Activated naive CD4-positive, alpha-beta T cell treated with anti-CD3 and anti-CD28 coated beads, Interleukin-2, amount 10 ng/mL, durations not matched to agents 7 days and 5 days (primary cell): ENCODE results near the gene GAS6.

ENCODE experiments used
- CTCF ChIA-PET: fragments of 350-600 bp; sonication (Branson Sonifier 250); formaldehyde crosslinking; loops from one replicate; lab custom pipeline; 2021; ENCODE audit warnings: antibody characterized with exemption; lab: Charles Lee
- DNase-seq: peaks from one replicate; pipeline ENCODE4 v3.0.0-alpha.2; 2020
- H3K27ac Mint-ChIP-seq: one replicate; pipeline ENCODE4 v1.8.0; 2021; ENCODE audit warnings: mild to moderate bottlenecking, moderate library complexity, mixed read lengths
- H3K27me3 Mint-ChIP-seq: one replicate; pipeline ENCODE4 v1.8.0; 2021; ENCODE audit warnings: mild to moderate bottlenecking, mixed read lengths
- H3K36me3 Mint-ChIP-seq: one replicate; pipeline ENCODE4 v1.8.0; 2021; ENCODE audit warnings: mixed read lengths
- H3K4me1 Mint-ChIP-seq: one replicate; pipeline ENCODE4 v1.8.0; 2021; ENCODE audit warnings: mixed read lengths
- H3K4me3 Mint-ChIP-seq: one replicate; pipeline ENCODE4 v1.8.0; 2021; ENCODE audit warnings: mild to moderate bottlenecking, moderate library complexity, mixed read lengths
- H3K9me3 Mint-ChIP-seq: one replicate; pipeline ENCODE4 v1.8.0; 2021; ENCODE audit warnings: mixed read lengths

The GAS6 gene

DNA sequence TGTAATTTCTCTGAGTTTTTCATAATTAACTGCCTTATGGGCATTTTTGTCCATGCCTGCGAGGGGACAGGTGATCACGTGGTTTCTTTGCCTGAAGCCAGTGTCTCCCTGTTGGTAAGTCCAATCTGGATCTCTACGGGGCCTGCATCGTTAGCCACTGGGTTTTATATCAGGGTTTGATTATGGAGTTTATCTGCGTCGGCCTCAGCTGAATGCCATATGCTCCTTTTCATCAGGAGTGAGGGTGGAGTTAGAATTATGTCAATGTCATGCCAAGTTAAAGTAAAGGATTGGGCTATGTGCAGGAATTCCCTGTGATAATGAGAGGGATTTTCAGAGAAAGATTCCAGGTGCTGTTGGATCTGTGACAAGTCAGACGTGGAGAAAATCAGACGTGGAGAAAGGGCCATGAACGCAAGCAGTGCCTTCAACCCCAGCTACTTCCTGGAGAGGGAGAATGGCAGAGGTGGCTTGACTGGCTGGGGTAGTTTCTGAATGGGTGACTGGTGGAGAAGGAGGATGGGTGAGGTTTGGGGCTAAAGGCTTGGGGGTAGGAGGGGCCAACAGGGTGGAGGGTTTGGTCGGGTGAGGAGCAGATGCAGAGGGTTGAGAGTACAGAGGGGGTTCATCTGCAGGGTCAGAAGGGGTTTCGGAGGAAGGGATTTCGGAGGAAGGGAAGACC is 80.5 kb downstream of the GAS6 start:
- CTCF ChIA-PET, result no interaction called here
- Mint-ChIP-seq H3K27me3 (peaks cover 36% of the 10 kb centered on the region), H3K27ac (no peak overlapping the region), H3K36me3 (no peaks in the 10 kb centered on the region), H3K4me3 (no peak overlapping the region), H3K9me3 (no peaks in the 10 kb centered on the region), H3K4me1 (no peaks in the 10 kb centered on the region)
- no peak for DNase-seq

DNA sequence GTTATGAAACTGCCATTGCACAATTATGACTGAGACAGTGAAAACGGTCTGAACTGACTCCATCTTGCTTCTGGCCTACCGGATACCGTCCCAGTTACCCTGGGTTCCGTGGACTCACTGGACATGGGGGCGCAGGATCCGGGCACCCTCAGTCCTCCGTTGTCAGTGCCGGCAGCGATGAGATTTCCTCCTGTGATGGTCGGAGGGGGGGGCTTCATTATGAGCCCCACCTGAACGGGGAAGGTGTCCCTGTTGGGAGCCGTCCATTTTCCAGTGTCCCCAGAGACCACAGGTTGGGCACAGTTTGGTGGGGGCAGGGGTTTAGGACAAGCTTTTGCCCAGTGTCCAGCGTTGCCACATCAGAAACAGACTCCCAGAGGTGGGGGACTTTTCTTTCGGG is 81.4 kb downstream of the GAS6 start:
- Mint-ChIP-seq H3K27ac (no peak overlapping the region), H3K36me3 (no peaks in the 10 kb centered on the region), H3K4me3 (no peak overlapping the region), H3K27me3 (peaks cover 39% of the 10 kb centered on the region), H3K9me3 (no peaks in the 10 kb centered on the region), H3K4me1 (no peaks in the 10 kb centered on the region)
- CTCF ChIA-PET, result no interaction called here
- DNase-seq, result no peak

DNA sequence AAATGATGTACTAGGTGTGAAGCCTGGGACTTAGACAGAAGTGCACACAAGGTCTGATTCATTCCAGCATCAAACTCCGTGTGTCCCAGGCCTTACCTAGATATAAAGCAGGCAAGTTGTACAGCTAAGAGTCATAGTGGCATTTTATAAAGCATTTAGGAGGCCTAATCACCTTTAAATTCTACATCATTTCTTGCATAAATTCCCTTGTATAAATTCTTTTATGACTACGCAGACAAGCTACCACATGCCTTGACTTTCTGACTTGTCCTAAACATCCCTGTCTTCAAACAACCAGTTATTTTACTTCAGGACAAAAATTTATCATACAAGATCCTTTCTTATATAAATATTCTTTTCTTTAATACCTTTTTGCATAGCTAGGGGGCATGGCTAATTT is 82.3 kb downstream of the GAS6 start:
- no peak for DNase-seq
- Mint-ChIP-seq H3K36me3 (no peaks in the 10 kb centered on the region), H3K27me3 (peaks cover 44% of the 10 kb centered on the region), H3K4me1 (no peaks in the 10 kb centered on the region), H3K9me3 (no peaks in the 10 kb centered on the region), H3K4me3 (no peak overlapping the region), H3K27ac (no peak overlapping the region)
- CTCF ChIA-PET, result no interaction called here

DNA sequence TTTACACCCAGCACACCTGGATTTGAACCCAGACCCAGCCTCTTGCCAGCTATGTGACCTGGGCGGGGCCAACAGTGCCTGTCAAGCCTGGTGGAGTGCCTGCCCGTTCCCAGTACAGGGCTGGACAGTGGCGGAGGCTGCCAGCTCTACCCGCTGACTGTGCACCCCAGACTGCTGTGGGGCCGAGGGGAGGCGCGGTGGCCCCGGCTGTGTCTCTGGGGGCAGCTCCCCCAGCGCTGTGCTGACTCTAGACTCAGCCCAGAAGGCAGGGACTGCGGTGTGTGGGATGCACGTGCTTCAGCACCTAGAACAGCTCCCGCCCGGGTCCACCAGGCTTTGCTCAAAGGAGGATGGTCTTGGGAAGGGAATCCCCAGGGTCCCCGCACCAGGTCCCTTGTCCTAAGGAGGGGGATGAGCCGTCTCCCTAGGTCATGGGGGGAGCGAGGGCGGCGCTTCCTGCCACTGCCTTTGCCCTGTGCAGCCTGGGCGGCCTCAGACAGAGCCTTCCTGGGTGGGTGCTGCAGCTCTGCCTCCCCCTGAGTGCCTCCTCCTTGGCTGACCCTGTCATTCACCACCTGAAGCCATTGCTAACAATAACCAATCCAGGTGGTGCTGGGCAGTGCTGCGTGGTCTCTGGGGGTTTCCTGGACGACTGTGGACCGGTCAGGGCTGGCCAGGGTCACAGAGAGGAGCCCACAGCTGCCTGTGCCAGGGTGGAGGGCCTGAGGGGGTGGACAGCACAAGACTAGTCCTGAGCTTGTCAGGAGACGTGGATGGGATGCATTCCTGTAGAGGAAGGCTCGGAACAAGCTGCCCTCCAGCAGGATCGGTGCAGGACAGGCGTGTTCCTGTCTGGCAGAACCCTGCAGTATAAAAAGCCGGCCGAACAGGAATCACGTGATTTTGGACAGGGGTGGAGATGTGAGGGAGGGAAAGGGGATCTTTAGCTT is 86.3 kb downstream of the GAS6 start:
- CTCF ChIA-PET, result no interaction called here
- DNase-seq, result peak; percentile 29

DNA sequence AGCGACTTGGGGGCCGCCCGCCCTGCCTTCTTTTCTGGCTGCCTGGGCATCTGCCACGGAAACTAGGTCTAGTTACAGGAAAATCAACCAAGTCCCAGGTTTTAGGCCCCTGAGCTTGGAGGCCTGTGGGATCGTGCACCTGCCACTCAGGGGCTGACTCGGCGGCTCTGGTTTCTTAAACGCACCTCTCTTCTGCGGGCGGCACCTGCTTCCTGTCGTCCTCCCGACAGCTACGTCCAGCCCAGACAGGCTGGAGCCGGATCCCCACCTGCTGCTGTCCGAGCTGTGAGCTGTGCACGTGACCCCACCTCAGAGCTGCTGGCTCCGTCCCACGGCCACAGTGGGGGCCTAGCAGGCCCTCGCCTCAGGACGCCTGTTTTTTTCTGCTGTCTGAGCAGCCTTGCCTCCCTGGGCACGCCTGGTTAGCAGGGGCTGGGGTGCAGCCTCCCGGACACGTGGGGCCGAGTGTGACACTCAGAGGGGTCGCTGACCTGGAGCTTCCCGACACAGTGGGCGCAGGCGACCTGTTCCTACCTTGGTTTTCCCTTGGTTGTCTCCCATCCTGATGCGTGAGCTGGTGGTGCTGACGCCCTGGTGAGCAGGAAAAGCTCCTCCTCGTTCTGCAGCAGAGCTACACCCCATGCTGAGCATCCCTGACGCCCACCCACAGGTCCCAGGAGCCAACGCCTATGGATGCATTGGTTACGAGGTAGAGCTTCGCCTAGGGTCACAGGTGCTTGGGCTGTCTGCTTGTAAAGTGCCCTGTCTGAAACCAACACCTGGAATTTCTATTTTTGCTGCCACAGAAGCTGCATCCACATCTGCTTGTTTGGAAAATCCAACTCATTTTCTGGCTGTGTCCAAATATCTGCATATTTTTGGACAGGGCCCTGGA is 87.4 kb downstream of the GAS6 start:
- DNase-seq, result no peak
- peaks cover 8% of the 10 kb centered on the region for H3K9me3 Mint-ChIP-seq
- H3K36me3 Mint-ChIP-seq, result no peaks in the 10 kb centered on the region
- H3K27me3 Mint-ChIP-seq, result peaks cover 18% of the 10 kb centered on the region
- CTCF ChIA-PET, result no interaction called here
- no peak overlapping the region for H3K27ac Mint-ChIP-seq
- no peak overlapping the region for H3K4me3 Mint-ChIP-seq
- H3K4me1 Mint-ChIP-seq, result peaks cover 2% of the 10 kb centered on the region

More for the DNA sequence above, 86.3 kb downstream of the GAS6 start:
- H3K27me3 Mint-ChIP-seq, result peaks cover 18% of the 10 kb centered on the region
- no peak overlapping the region for H3K4me3 Mint-ChIP-seq
- no peaks in the 10 kb centered on the region for H3K36me3 Mint-ChIP-seq
- no peaks in the 10 kb centered on the region for H3K4me1 Mint-ChIP-seq
- no peak overlapping the region for H3K27ac Mint-ChIP-seq
- H3K9me3 Mint-ChIP-seq, result peaks cover 2% of the 10 kb centered on the region

DNA sequence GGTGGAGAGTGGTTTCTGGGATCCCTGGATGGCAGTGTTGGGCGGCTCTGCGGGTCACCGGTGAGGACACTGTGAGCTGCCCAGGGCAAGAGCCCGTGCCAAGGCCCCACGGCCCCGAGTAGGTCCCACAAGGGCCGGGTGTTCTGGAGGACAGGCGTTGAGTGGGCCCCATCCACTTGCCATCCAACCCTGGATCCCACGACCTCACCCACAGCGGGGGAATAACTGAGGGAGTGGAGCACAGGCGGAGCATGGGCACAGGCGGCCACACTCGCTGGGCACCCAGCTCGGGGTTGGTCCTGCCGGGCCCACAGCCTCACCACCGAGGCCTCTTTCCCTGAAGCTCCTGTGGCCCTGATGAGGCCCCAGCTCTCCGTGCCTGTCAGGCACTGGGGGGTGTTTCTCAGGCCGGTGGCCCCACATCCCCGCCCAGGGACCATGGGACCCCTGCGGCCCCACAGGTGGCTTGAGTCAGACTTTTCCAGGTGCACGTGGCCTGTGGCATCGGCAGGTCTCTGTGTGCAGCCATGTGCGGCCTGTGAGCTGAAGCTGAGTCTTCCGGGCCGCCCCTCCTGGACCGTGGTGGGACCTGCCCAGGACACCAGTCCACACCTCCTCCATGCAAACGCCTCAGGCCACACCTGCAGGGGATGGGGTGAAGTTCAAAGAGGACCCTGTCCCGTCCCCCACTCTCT is 88.3 kb downstream of the GAS6 start:
- CTCF ChIA-PET, result no interaction called here
- H3K27me3 Mint-ChIP-seq, result peaks cover 18% of the 10 kb centered on the region
- peaks cover 2% of the 10 kb centered on the region for H3K4me1 Mint-ChIP-seq
- no peaks in the 10 kb centered on the region for H3K36me3 Mint-ChIP-seq
- peaks cover 8% of the 10 kb centered on the region for H3K9me3 Mint-ChIP-seq
- DNase-seq, result no peak
- H3K4me3 Mint-ChIP-seq, result no peak overlapping the region
- no peak overlapping the region for H3K27ac Mint-ChIP-seq

DNA sequence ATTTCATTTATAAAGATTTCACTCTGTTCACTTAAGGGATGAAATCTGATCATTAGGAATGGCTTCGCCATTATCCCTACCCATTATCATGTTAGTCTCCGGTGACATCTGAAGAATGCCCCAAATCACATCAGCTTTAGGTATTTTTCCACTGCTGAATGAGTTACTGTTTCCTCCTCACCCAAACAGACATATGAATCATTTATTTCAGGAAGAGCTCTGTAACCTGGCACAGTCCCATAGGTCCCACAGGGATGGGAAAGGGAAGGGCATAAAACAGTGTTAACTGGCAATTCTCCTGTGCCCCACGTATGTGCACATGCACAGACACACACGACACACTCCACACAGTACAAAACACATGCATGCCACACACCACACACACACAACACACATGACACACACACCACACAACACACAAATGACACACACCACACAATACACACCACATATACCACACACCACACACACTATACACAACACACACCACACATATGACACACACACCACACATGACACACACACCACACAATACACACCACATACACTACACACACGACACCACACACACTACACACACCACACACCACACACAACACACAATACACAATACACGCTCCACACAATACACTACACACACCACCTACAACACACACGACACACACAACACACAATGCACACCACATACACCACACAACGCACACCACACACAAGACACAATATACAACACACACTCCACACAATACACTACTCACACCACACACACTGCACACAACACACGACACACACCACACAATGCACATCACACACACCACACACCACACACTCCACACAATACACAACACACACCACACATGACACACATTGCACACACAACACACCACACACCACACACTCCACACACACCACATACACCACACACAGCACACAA is 89.4 kb downstream of the GAS6 start:
- DNase-seq, result no peak
- Mint-ChIP-seq H3K36me3 (no peaks in the 10 kb centered on the region), H3K4me1 (peaks cover 2% of the 10 kb centered on the region), H3K9me3 (peaks cover 8% of the 10 kb centered on the region), H3K27ac (no peak overlapping the region), H3K27me3 (peaks cover 17% of the 10 kb centered on the region), H3K4me3 (no peak overlapping the region)
- CTCF ChIA-PET, result no interaction called here

DNA sequence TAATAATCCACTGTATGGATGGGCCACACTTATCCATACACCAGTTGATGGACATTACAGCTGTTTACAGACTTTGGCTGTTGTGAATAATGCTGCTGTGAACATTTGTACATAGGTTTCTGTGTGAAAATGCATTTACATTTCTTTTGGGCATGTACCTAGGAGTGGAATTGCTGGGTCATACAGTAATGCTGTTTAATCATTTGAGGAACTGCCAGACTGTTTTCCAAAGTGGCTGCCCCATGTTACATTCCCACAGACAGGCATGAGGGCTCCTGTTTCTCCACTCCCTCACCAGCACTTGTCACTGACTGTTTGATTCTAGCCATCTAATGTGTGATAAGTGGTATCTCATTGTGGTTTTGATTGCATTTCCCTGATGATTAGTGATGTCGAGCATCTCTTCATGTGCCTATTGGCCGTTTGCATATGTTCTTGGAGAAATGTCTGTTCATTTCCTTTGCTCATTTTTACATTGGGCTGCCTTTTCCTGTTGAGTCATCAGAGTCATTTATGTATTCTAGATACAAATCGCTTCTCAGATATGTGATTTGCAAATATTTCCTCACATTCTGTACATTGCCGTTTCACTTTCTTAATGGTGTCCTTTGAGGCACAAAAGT is 92.1 kb downstream of the GAS6 start:
- Mint-ChIP-seq H3K4me1 (peaks cover 2% of the 10 kb centered on the region), H3K36me3 (no peaks in the 10 kb centered on the region), H3K27ac (no peak overlapping the region), H3K4me3 (no peak overlapping the region), H3K9me3 (peaks cover 8% of the 10 kb centered on the region), H3K27me3 (no peaks in the 10 kb centered on the region)
- CTCF ChIA-PET, result no interaction called here
- DNase-seq, result no peak

DNA sequence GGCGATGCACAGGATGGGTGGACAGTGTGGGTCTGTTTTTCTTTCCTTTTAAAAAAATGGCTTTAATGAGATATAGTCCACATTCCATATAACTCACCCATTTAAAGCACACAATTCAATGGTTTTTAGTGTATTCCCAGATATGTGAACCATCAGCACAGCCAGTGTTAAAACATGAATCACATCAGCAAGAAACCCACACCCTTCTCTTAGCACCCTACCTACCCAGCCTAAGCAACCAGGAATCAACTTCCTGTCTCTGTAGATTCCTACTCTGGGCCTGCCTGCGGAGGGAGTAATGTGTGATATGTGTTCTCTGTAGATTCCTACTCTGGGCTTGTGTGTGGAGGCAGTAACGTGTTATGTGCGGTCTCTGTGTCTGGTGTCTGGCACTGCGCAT is 92.9 kb downstream of the GAS6 start:
- Mint-ChIP-seq H3K9me3 (peaks cover 8% of the 10 kb centered on the region), H3K27me3 (no peaks in the 10 kb centered on the region), H3K4me3 (no peak overlapping the region), H3K27ac (no peak overlapping the region), H3K4me1 (peaks cover 2% of the 10 kb centered on the region), H3K36me3 (no peaks in the 10 kb centered on the region)
- CTCF ChIA-PET, result no interaction called here
- DNase-seq, result no peak
